NCI-H446 (cell line): Measurements from ENCODE around the gene PRCP.
"Not testable (repeated sequence)": the region's sequence is repeated elsewhere in the genome, so short reads cannot be mapped to it uniquely, and the experiment has no call there.

Experiments used
- DNase-seq, 2 experiments: peaks; one replicate each; lab custom pipeline; 2025; lab: John Stamatoyannopoulos, UW

Gene PRCP

DNA sequence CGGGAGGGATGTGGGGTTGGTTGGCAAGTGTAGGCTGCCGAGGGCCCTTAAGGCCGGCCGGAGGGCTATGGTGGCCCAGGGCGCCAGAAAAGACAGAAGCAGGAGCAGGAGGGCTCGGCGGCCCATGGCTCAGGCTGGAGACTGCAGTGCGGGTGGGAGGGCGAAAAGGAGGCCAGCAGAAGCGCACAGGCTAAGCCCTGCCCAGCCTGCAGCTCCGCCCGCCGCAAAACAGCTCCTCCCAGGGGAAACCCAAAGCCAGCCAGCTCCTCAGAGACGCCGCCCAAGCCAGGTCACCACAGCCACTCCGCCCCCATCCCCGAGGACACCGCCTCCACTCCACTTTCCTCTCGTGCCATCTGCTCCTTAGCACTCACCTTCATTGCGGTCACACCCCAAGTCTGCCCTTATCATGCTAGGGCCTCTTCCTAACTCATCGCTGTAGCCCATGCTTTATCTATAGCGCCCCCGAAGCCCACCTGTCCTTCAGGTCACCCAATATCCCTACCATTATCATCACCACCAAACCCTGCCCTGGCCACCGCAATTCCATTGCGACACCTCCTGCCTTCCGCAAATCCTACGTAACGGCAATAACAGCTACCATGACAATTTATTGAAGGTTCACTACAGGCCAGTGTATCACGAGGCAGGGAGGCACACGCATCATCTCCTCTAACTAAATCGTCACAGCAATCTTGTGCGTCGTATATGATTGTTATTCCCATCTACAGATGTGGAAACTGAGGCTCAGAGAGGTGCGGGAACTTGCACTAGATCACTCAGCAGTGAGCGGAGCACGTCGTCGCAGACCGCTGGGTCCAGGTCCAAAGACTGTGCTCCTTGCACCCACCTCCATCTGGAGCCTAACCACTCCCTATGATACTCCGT, at the start of gene PRCP:
TSS of gene PRCP (minus strand) at position 154 of the 888 bp plus-strand sequence. CDS start at position 126, 28 bp downstream.
- peak; percentile 83 to 96 for DNase-seq

DNA sequence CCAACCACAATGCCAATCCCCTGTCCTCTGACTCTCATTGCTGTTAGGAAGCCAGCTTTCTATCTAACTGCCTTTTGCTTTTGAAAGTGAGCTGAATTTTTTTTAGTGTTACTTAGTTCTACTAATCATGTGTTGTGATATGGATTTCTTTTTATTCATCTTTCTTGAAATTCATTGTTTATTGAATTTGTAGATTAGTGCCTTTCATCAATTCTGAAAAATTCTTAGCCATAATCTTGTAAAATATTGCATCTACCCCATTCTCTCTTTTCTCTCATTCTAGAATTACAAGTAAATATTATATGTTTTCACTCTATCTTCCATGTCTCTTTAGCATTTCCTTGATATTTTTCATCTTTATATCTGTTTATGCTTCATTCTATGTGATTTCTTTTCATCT, 49.1 kb upstream of the PRCP start:
- no peak for DNase-seq

DNA sequence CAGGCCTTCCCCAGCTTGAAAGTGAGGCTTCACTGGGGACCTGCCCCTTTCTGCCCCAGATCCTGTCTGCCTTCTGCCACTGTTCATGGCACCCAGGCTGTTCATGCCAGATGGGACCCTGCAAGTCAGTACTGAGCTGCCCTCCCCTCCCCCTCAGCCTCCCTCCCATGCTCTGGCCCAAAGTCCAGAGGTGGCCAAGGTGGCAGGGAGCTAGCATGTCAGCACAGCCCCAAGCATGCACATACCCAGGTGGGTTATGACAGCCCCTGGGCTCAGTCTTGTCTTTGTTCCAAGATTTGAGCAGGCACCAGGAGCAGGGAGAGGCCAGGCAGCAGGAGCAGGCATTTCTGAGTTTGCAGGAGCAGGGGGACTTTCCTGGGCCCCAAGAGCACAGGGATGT, 45.5 kb upstream of the PRCP start:
- no peak for DNase-seq

GRCh38 chr11:82945041-82945440, 44.8 kb upstream of the PRCP start:
- DNase-seq: not testable (repeated sequence)

- DNase-seq: no peak
Measured at GRCh38 chr11:82944198-82944597, 44.0 kb upstream of the PRCP start.

GRCh38 chr11:82943430-82943829, 43.2 kb upstream of the PRCP start:
- DNase-seq: not testable (repeated sequence)

DNA sequence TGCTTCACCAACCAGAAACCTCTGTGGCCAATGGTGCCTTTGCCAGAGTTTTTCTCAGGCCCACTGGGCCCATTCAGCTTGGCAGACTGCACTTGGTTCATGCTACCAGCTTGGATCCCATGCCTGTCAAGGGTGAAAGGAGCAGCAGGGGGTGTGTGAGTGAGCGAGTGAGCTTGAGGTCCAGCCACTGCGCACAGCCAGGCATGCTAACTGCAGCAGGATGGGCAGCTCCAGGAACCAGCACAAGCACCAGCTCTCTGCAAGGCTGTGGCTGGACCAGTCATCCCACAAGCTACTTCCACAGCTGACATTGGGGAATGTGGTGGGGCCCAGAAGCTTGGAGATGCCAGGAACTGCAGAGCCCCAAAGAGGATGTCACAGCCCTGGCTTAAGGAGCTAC, 42.1 kb upstream of the PRCP start:
- DNase-seq: no peak

DNA sequence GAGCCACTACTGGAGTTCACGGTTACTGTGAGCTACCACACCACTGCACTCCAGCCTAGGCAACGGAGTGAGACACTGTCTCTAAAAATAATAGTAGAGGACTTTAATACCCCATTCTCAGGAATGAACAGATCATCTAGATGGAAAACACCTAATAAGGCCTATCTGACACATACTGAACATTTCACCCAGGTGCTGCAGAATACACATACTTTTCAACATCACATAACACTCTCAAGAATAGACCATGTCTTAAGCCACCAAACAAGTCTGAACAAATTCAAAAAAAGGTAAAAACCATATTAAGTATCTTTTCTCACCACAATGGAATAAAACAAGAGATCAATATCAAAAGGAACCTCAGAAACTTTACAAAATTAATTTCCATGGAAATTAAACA, 39.2 kb upstream of the PRCP start:
- no peak for DNase-seq

DNA sequence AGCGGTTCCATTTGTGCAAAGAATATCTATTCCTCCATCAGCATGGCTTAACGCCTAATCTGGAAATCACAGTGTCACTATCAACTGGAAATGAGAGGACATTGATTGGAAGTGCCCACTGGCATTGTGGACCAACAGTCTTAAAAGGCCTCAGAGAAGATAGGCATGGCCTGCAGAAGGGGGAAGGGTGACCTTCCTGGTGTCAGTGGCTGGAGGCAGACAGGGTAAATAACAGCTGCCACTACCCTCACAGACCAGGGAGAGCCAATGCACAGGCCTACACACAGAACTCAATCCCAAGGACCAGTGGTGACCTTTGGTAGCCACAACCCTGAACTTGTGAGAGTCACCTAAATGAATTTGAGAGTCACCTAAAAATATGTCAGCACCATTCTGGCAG, 37.3 kb upstream of the PRCP start:
- DNase-seq: no peak

DNA sequence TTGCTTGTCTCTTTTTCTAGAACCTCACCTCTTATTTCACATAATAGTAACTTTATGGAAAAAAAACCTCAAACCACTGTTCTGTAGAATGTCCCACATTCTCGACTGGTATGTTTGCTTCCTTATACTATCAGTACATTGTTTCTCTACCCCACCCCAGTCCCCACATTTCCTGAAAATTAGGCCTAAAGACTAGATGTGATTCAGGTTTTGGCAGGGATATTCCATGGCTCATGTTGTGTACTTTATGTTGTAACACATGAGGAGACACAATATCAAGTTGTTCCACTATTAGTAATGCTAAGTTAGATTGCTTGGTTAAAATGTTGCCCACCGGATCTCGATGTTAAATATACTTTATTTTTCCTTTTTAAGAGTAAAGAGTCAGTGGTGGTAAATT, 36.0 kb upstream of the PRCP start:
- DNase-seq: no peak

DNA sequence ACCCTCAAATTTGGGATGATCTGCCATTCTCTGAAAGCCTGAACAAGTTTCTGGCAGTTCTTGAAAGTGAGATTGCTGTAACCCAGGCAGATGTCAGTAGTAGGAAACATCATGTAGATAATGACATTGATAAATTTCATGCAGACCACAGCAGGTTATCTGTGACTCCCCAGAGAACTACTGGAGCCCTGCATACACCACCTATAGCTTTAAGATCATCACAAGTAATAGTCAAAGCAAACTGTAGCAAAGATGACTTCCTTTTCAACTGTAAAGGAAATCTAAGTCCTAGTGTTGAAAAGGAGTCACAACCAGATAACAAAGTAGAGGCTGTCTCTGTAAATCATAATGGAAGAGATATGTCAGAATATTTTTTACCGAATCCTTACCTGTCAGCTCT, 32.3 kb upstream of the PRCP start:
- DNase-seq: no peak

DNA sequence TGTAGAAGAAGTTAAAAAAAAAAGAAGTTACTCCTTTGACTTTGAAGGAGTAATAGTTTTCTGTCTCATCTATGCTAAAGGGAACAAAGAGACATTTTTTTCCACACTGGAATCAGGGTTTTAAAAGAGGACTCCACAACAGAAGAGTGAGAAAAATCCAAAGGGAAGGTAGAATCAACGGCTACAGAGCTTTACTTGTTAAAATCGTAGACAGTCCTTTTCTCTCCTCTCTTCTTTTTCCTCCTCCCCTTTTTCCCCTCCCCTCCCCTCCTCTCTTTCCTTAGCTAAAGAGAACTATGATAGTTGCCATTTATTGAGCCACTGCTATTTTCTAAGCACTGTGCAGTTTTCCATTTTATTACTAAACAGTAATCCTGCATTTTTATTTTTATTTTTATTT, 30.5 kb upstream of the PRCP start:
- no peak for DNase-seq

DNA sequence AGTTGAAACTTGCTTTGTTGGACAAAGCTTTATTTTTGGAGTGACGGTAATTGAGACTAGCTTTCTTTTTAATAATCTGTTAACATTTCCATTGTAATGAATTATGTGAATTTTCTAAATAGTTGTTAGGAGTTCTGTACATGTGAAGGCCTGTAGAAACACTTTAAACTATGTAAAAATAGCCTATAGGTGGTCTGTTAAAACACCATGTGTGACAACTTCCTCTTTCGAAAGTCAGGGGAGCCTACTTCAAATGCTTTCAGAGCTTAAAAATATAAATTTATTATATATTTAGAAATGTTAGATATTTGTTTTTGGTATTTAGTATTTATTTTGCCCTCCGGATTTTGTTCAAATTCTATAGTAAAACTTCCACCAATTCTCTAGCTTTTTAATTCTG, 30.0 kb upstream of the PRCP start:
- no peak for DNase-seq

DNA sequence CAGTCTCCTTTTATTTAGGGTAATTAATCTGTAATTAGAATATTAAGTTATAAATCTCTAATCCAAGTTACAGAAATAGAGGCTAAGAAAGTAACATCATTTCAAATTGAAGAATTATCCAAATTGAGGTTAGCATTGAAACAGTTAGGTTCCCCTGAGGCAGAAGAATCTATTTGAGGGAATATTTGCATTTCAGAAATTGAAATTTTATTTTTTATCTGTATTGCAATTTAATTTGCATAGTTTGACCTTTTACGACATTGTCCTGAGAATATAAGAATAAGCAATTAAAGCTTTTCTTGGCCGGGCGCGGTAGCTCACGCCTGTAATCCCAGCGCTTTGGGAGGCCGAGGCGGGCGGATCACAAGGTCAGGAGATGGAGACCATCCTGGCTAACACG, 28.9 kb upstream of the PRCP start:
- DNase-seq: no peak

- peak; percentile 26 to 62 for DNase-seq
Measured at GRCh38 chr11:82927264-82927880, 27.1 kb upstream of the PRCP start.

DNA sequence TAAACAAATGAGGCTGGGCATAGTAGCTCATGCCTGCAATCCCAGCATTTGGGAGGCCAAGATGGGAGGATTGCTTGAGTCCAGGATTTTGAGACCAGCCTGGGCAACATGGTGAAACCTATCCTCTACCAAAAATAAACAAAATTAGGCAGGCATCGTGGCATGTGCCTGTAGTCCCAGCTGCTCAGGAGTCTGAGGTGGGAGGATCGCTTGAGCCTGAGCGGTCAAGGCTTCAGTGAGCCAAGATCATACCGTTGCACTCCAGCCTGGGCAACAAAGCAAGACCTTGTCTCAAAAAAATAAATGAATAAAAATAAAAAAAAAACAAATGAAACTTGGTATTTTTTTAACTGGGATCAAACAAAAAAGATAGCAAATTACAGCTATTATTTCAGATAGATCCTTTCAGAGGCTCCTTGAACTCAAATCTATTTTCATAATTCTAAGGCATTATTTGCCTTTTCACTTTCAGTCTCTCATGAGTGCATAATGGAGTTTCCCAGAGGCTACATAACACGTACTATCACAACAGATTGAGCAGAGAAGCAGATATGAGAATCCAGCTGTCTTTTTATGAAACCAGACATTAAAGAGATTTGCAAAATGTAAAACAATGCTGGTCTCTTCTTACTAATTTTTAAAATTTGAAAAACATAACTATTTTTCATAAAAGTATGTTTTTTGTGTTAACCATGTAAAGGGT, 24.4 kb upstream of the PRCP start:
- DNase-seq: no peak

GRCh38 chr11:82922396-82923173, 22.4 kb upstream of the PRCP start:
- DNase-seq: not testable (repeated sequence)

- not testable (repeated sequence) for DNase-seq
Measured at GRCh38 chr11:82920227-82920626, 20.0 kb upstream of the PRCP start.

DNA sequence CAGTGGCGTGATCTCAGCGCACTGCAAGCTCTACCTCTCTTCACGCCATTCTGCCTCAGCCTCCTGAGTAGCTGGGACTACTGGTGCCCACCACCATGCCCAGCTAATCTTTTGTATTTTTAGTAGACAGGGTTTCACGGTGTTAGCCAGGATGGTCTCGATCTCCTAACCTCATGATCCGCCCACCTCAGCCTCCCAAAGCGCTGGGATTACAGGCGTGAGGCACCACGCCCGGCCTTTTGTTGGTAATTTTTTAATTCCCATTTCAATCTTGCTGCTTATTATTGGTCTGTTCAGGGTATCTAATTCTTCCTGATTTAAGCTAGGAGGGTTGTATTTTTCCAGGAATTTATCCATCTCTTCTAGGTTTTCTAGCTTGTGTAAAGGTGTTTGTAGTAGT, 19.6 kb upstream of the PRCP start:
- DNase-seq: not testable (repeated sequence)

DNA sequence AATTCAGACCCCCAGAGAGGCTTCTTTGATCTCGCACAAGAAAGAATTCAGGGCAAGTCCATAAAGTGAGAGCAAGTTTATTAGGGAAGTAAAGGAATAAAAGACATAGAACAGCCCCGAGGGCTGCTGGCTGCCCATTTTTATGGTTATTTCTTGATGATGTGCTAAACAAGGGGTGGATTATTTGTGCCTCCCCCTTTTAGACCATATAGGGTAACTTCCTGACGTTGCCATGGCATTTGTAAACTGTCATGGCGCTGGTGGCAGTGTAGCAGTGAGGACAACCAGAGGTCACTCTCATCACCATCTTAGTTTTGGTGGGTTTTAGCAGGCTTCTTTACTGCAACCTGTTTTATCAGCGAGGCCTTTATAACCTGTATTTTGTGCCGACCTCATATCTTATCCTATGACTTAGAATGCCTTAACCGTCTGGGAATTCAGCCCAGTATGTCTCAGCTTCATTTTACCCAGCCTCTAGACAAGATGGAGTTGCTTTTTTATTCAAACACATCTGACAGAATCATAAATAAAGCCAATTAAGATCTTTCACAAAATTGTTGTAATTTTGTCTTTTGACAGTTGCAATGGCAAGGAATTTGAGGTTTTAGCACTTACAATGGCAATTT, 8.9 kb upstream of the PRCP start:
- DNase-seq: no peak

DNA sequence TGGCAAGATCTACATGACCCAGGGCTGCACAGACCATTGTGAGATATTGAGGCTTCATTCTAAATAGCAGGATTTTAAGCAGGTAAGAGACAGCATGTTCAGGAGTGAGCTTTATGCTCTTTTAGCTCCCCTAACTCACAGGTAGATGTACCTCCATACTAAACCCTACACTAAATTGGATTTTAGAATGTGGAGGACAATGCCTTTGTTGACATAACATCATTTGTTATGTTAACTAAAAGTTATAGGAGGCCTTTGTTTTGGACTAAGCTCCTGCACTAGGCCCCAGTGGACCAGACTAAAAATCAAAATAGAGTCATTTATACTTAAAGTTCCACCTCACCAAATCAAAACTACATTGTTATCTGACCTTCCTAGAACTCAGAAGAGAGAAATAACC, 8.1 kb upstream of the PRCP start:
- DNase-seq: no peak

DNA sequence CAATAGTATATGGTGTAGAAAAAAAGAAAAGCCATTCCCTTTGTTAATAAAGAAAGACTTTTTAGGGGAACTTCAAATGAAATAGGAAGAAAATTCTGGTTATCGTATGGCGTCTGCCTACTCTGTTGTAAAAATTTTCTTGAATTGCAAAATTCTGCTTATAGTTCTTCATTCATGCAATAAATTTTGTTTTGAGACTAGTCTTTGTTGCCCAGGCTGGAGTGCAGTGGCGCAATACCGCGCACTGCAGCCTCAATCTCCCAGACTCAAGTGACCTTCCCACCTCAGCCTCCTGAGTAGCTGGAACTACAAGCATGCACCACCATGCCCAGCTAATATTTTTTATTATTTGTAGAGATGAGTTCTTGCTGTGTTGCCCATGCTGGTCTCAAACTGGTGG, 7.1 kb upstream of the PRCP start:
- DNase-seq: no peak
